A172 (cell line): Measurements from ENCODE around the gene IL2RA. TPM values are rescaled to one million over a fixed set of nuclear protein-coding genes. Genes with fewer than 3 reads are reported as not detected.
"Not testable (repeated sequence)": the region's sequence is repeated elsewhere in the genome, so short reads cannot be mapped to it uniquely, and the experiment has no call there.

Experiments used
- DNase-seq: peaks from one replicate; pipeline ENCODE4 v3.0.0-alpha.2; 2015; ENCODE audit warnings: low spot score
- total RNA-seq: library from RNA; depleted of rRNA; stranded (reverse); fragments of >200 nt; shearing (Covaris generic); gene quantifications from 2 replicates; pipeline ENCODE4 v1.2.3, GENCODE V29; 2014

Gene IL2RA
- total RNA-seq, 1 experiment from 2014 or later = not detected

DNA sequence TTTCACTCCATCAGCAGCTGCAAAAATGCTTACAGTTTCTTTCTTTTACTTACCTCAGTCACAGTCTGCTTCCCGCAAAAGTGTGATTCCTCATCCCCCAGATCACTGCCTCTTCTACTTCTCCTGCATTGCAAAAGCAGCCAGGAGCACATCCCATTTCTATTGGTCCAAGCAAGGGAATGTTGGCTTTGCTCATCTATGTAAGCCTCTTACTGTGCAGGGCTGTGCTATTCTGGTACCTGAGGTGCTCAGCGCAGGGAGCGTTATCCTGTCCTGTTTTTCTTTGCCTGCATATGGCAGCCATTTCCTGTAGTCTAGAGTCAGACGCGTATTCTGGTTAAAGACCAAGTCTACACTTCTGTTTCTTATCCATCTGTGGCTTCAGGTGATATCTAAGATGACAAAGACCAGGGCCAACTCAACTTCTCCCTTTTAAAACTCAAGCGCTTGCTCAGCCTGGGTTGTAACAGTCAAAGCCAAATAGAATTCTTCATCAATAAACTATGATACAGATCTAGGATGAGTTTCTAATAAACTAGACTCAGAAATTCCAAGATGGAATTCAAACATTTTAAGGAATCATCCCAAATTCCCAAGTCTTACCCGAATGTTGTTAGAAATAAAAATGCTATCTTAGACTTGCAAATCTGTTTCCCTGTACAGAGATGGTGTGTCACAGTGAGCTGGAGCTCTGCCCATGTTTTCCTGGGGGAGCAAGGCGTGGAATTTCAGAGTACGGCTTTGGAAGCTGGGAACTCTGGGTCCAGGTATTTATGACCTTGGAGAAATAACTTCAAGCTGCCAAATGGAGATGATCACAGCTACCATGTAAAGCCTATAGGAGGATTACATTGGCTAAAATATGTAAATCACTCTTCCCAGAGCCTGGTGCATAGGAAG, 20.6 kb upstream of the IL2RA start:
- no peak for DNase-seq

DNA sequence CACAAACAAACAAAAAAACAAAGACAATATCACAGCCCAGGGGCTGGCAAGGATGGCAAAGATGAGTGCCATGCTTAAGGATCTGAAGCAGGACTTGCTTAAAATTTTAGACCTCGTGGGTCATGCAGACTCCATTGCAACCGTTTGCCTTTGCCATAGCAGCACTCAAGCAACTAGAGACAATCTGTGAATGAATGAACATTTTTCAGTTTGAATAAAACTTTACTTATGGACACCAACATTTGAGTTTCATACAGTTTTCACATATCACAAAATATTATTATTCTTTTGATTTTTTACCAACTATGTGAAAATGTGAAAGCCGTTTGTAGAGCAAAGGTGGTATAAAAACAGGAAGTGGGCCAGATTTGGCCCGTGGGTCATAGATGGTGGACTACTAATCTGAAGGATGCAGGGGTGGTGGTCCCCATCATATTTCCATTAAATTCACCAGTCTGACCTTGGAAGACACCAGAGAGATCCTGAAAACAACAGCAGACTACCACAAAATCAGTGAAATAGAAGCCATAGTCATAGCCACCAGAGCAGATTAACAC, 18.3 kb upstream of the IL2RA start:
- DNase-seq = no peak

GRCh38 chr10:6079044-6079443, 16.9 kb upstream of the IL2RA start:
- DNase-seq = no peak

DNA sequence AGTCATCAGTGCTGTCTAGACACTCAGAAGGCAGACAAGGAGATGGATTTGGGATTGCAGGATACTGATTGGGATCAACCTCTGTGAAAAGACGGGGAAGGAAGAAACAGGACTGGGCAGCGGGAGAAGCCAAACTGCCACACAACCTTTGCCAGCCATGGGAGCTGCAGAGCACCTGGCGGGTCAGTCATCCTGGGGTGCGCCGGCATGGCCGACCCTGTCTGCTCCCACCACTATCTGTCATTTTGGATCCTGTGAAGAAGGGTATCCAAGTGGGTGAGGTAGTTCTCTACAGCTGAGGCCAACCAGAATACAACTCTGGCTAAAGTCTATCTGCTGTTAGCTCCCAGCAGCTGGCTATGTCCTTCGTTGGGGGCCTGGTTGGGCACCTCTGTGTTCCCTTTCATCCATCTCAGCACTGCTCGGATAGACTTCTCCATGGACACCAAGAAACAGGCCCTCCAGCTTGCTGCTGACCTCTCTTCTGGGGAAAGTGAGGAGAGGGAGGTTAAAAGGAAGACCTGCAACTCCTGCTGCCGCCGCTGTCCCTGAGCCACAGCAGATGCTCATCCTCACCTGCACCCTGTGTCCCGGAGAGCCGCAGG, 15.0 kb upstream of the IL2RA start:
- no peak for DNase-seq

- peak; percentile 81 for DNase-seq
Measured at GRCh38 chr10:6074489-6075301, 12.5 kb upstream of the IL2RA start.

GRCh38 chr10:6072215-6072934, 10.2 kb upstream of the IL2RA start:
- DNase-seq = no peak

GRCh38 chr10:6071181-6072175, 9.3 kb upstream of the IL2RA start:
- DNase-seq = no peak

GRCh38 chr10:6070660-6071059, 8.5 kb upstream of the IL2RA start:
- DNase-seq = no peak

DNA sequence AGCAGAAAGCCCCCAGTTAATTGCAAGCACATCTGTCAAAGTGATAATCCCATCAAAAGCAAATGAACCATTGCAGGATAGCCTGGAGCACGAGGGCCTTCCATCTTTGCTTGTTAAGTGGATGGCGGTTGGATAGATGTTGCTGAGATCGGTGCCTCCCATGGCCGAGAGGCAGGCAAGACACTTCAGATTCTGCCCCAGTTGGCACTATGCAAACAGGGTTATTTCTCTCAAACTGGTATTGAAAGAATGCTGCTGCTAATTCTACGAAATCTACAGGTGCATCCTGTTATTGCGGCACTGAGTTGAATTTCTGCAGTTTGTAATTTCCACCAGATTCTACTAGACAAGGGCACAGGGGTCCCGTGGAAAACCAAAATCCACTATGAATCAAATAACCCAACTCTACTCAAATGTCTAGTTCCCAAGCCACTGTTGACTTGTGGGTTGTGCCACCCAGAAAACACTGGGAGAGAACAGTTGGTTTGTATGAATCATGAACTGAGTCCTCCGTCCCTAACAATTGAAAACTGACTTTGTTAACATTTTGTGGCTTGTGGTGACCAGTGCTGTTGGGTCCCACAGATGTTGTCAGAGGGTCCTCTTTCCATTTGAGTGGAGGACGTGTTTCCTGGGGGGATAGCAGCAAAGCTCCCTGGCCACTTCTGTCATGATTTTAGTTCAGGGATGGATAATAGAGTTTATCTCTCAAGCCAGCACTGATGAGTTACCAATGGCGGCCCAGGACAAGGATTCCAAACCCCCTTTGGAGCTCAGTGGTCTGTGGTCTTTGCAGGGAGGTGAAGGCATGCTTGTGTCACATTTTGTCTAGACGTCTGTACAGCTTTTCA, 7.1 kb upstream of the IL2RA start:
- no peak for DNase-seq

DNA sequence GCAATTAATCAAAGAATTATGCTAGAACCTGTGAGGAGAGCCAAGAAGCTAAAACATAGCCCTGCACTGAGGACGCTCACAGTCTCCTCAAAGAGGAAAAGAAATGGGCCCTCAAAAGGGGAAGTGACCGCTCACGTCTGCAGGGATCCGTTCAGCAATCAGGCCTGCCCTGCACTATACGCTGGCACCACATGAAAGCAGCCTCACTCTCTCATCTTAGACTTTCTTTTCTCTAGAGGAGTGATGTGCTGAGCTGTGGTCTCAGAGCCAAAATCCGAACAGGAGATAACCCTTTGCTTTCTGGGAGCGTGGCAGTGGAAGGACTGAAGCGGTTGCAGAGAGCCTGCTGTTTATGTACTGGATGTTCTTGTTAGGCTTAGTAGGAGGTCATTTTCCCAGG, 6.3 kb upstream of the IL2RA start:
- no peak for DNase-seq

DNA sequence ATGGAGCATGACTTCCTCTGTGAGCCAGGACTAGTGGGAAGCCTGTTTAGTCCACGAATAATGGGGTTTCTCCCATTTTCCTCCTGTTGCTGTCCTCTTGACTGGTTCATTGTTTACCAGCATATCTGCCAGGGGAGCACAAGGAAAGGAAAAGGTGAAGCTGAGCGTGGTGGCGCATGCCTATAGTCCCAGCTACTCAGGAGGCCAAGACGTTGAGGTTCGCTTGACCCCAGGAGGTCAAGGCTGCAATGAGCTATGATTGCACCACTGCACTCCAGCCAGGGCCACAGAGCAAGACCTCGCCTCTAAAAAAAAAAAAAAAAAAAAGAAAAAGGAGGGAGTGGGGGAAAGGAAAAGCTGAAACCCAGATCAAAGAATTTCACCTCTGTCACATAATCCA, 5.8 kb upstream of the IL2RA start:
- DNase-seq = no peak

GRCh38 chr10:6067457-6067856, 5.3 kb upstream of the IL2RA start:
- DNase-seq = no peak

DNA sequence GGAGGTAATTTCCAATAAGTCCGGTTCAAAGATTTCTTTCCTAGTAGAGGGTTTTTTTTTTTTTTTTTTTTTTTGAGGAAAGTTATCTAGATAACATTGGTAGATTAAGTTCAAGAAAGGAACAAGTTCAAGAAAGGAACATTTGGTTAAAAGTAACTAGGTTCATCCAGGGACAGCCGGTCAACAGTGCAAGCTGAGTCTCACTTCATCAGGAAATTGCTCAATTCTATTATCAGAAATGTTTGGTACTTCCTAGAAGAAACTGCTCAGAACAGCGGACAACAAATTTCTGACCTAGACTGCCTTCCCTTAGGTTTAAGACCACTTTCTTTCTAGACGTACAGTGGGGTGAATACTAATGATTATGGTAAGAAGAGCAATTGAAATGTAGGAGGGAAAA, 3.7 kb upstream of the IL2RA start:
- DNase-seq = no peak

GRCh38 chr10:6065406-6065805, 3.2 kb upstream of the IL2RA start:
- DNase-seq = no peak

- DNase-seq = not testable (repeated sequence)
Measured at GRCh38 chr10:6064726-6065125, 2.6 kb upstream of the IL2RA start.

GRCh38 chr10:6064119-6064518, 2.0 kb upstream of the IL2RA start:
- no peak for DNase-seq

DNA sequence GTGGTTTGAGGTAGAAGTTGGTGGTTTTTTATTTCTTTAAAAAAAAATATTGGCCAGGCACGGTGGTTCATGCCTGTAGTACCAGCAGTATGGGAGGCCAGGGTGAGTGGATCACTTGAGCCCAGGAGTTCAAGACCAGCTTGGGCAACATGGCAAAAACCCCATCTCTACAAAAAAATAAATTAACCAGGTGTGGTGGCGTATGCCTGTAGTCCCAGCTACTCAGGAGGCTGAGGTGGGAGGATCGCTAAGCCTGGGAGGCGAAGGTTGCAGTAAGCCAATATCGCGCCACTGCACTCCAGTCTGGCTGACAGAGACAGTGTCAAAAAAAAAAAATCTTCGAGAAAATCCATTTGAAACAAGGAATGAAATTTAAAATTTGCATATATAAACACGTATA, 1.1 kb downstream of the IL2RA start:
- DNase-seq = no peak

DNA sequence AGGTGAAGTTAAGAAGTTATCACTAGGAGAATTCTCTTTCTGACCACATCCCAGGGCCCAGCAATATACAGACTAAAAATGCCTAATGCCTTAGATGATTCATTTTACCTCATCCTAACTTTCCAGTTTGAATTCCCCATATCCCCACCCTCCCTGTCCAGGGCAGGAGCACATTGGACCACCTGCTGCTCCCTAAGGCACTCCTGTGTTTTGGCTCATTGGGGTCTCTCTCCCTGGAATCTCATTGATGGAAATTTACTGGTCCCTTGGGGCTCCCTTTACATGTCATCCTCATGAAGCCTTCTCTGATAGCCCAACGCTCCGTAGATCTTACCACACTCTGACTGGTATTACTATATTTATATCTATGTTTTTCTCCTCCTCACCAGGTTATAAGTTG, 2.7 kb downstream of the IL2RA start:
- DNase-seq = no peak
